Endothelial cell of umbilical vein (primary cell): ENCODE data around the gene GJB1. TPM values are rescaled to one million over a fixed set of nuclear protein-coding genes. Genes with fewer than 3 reads are reported as not detected.

ENCODE experiments used
- BruUV-seq: library from RNA; stranded (reverse); fragments of 400-500 nt; replicated peaks from 2 replicates; lab custom pipeline; 2021; lab: Mats Ljungman, UMichigan
- CTCF ChIA-PET: fragments of 300-600, 350-600 bp; sonication (Branson Sonifier 250); formaldehyde crosslinking; loops from one replicate; lab custom pipeline; 2021; ENCODE audit warnings: antibody characterized with exemption, inconsistent platforms; lab: Charles Lee
- POLR2A ChIA-PET: fragments of 300-600, 350-600 bp; sonication (Branson Sonifier 250); formaldehyde crosslinking; loops from one replicate; lab custom pipeline; 2021; ENCODE audit warnings: antibody characterized with exemption, inconsistent platforms; lab: Charles Lee
- DNase-seq: peaks from one replicate; pipeline ENCODE4 v3.0.0-alpha.2; 2011; ENCODE audit warnings: low read depth, low spot score
- FAIRE-seq: peaks from 2 replicates; lab custom pipeline; 2011; peaks lifted over from hg19 to GRCh38; lab: Jason Lieb, UNC
- H2AFZ ChIP-seq: 2 replicates; pipeline ENCODE4 v1.6.0; 2012; ENCODE audit warnings: low read depth, low read length, control low read depth, inconsistent platforms
- H3K27ac ChIP-seq: 2 replicates; pipeline ENCODE4 v1.5.1; 2011; ENCODE audit warnings: low read depth, mild to moderate bottlenecking, control low read depth, low read length, moderate library complexity; ENCODE audit not compliant: insufficient read depth
- H3K27me3 ChIP-seq, 2 experiments: 2 replicates each; pipeline versions ENCODE4 v1.6.0 to v1.6.1; 2011; ENCODE audit warnings: low read length in 2 of 2, mixed read lengths in 1 of 2; ENCODE audit not compliant: control insufficient read depth in 2 of 2, insufficient read depth in 2 of 2
- H3K36me3 ChIP-seq, 2 experiments: 2 replicates in 1 of 2; 3 replicates in 1 of 2; pipeline ENCODE4 v1.5.1; 2011; ENCODE audit warnings: low read length in 2 of 2, mild to moderate bottlenecking in 1 of 2, moderate library complexity in 1 of 2; ENCODE audit not compliant: control insufficient read depth in 2 of 2, insufficient read depth in 2 of 2; ENCODE audit errors: extremely low read depth in 1 of 2
- H3K4me1 ChIP-seq: 3 replicates; pipeline ENCODE4 v1.5.1; 2011; ENCODE audit warnings: mild to moderate bottlenecking, low read length; ENCODE audit not compliant: control insufficient read depth, insufficient read depth; ENCODE audit errors: extremely low read depth
- H3K4me2 ChIP-seq: 2 replicates; pipeline ENCODE4 v1.6.1; 2011; ENCODE audit warnings: low read length, control low read depth, mixed read lengths; ENCODE audit not compliant: insufficient read depth
- H3K4me3 ChIP-seq, 3 experiments: fragments of 200-600 bp in 1 of 3; sonication (generic), shearing (Covaris generic) in 1 of 3; replicated peaks in 1 of 3; 2 replicates each; pipeline ENCODE4 v1.5.1; 2011 to 2016; ENCODE audit warnings: control low read depth in 3 of 3, low read length in 3 of 3, mild to moderate bottlenecking in 2 of 3, inconsistent platforms in 1 of 3, low read depth in 1 of 3, moderate library complexity in 1 of 3; ENCODE audit not compliant: insufficient read depth in 1 of 3
- H3K79me2 ChIP-seq: 2 replicates; pipeline ENCODE4 v1.6.0; 2012; ENCODE audit warnings: low read length, inconsistent platforms; ENCODE audit not compliant: control insufficient read depth, insufficient read depth
- H3K9ac ChIP-seq: replicated peaks from 2 replicates; pipeline ENCODE3; 2011; ENCODE audit warnings: low read length, control low read depth; ENCODE audit not compliant: insufficient read depth; ENCODE audit errors: extremely low read depth
- H3K9me1 ChIP-seq: replicated peaks from 3 replicates; pipeline ENCODE4 v1.6.0; 2011; ENCODE audit warnings: mild to moderate bottlenecking, low read length; ENCODE audit not compliant: control insufficient read depth, insufficient read depth; ENCODE audit errors: extremely low read depth
- H3K9me3 ChIP-seq: replicated peaks from 2 replicates; pipeline ENCODE4 v1.5.1; 2012; ENCODE audit warnings: low read length, inconsistent platforms; ENCODE audit not compliant: control insufficient read depth, insufficient read depth
- H4K20me1 ChIP-seq: replicated peaks from 2 replicates; pipeline ENCODE3; 2011; ENCODE audit warnings: mild to moderate bottlenecking, low read length; ENCODE audit not compliant: control insufficient read depth, insufficient read depth; ENCODE audit errors: extremely low read depth
- EZH2 ChIP-seq: IDR thresholded peaks from 2 replicates; pipeline ENCODE4 v1.6.1; 2012; ENCODE audit warnings: borderline replicate concordance, low read depth, mild to moderate bottlenecking, moderate library complexity, low read length, inconsistent platforms; ENCODE audit not compliant: severe bottlenecking
- FOS ChIP-seq: IDR thresholded peaks from 2 replicates; pipeline ENCODE4 v1.6.1; 2011; ENCODE audit warnings: mild to moderate bottlenecking, low read length, moderate library complexity, borderline replicate concordance; ENCODE audit not compliant: insufficient read depth
- GATA2 ChIP-seq: IDR thresholded peaks from 2 replicates; pipeline ENCODE4 v1.7.0; 2011; ENCODE audit warnings: low read depth, mild to moderate bottlenecking, moderate library complexity, mixed read lengths, low read length; ENCODE audit not compliant: insufficient read length, insufficient read depth
- JUN ChIP-seq: IDR thresholded peaks from 2 replicates; pipeline ENCODE4 v1.6.1; 2011; ENCODE audit warnings: borderline replicate concordance, low read depth; ENCODE audit not compliant: insufficient read length, insufficient read depth
- MYC ChIP-seq: IDR thresholded peaks from one replicate; pipeline ENCODE4 v1.6.1; 2011; ENCODE audit warnings: mild to moderate bottlenecking, low read depth, low read length
- POLR2A ChIP-seq: IDR thresholded peaks from 2 replicates; pipeline ENCODE4 v1.6.1; 2012; ENCODE audit warnings: low read depth, mild to moderate bottlenecking, control low read depth, low read length
- POLR2AphosphoS5 ChIP-seq: IDR thresholded peaks from 2 replicates; pipeline ENCODE4 v1.6.1; 2012; ENCODE audit warnings: low read depth, mild to moderate bottlenecking, control low read depth, low read length, moderate library complexity; ENCODE audit not compliant: insufficient read depth
- dilution Hi-C: fragments of 300-500 bp; cut with MboI; formaldehyde crosslinking; loops from one replicate; pipeline ENCODE4 v1.15.0; 2019; ENCODE audit warnings: low sequenced_read_pairs; ENCODE audit not compliant: extremely low pct_ligation_motif_present
- intact Hi-C: fragments of 100-400 bp; cut with micrococcal nuclease; formaldehyde crosslinking; loops from one replicate; pipeline ENCODE4 v1.10.0; 2022
- polyA plus RNA-seq, 4 experiments: library from polyadenylated mRNA; depleted of rRNA in 3 of 4; stranded (reverse) in 3 of 4; unstranded in 1 of 4; fragments of >200 nt; gene quantifications; 2 replicates each; pipeline versions ENCODE4 v1.2.1 to v1.2.3, GENCODE V29; 2011 to 2012; ENCODE audit warnings: missing spikeins in 1 of 4
- total RNA-seq: library from RNA; stranded (reverse); gene quantifications from 2 replicates; pipeline ENCODE4 v1.2.3, GENCODE V29; 2021
- TF ChIP-seq, protein P1 (sequence below), 2 donors: IDR thresholded peaks; 1 replicate in 1 of 2; 2 replicates in 1 of 2; pipeline ENCODE4 v1.5.1; 2011; ENCODE audit warnings: low read length in 2 of 2, mild to moderate bottlenecking in 2 of 2, moderate library complexity in 2 of 2, control low read depth in 1 of 2, inconsistent platforms in 1 of 2, low read depth in 1 of 2; ENCODE audit not compliant: insufficient read depth in 1 of 2; ENCODE audit errors: extremely low read depth in 1 of 2
- TF ChIP-seq, protein P2 (sequence below): IDR thresholded peaks from 2 replicates; pipeline ENCODE4 v1.6.1; 2011; ENCODE audit not compliant: insufficient read depth, insufficient read length

Gene GJB1
- total and polyA plus RNA-seq, 2 donors (not counting 3 experiments of a cell fraction or from before 2014, with no cell fraction given), result not detected

GRCh38 chrX:71184803-71185495, 38.1 kb upstream of the GJB1 start:
- dilution Hi-C loops (no loop called here), intact Hi-C loops (loop anchor here (5.0 kb wide), 1 partner anchor 182 kb away; the partner anchor contains the start of gene TAF1)
- Histone ChIP-seq H3K4me3 (no peak overlapping the region), H3K27ac (no peak overlapping the region), H3K27me3 (no peaks in the 10 kb centered on the region), H3K79me2 (no peaks in the 10 kb centered on the region), H2AFZ (no peak overlapping the region), H3K9ac (no peak overlapping the region), H3K9me1 (no peaks in the 10 kb centered on the region), H3K36me3 (no peaks in the 10 kb centered on the region), H3K4me2 (no peak overlapping the region), H3K4me1 (peaks cover 7% of the 10 kb centered on the region), H3K9me3 (no peaks in the 10 kb centered on the region), H4K20me1 (no peaks in the 10 kb centered on the region)
- DNase-seq (no peak), FAIRE-seq (no peak)
- TF ChIP-seq, protein P1, sequence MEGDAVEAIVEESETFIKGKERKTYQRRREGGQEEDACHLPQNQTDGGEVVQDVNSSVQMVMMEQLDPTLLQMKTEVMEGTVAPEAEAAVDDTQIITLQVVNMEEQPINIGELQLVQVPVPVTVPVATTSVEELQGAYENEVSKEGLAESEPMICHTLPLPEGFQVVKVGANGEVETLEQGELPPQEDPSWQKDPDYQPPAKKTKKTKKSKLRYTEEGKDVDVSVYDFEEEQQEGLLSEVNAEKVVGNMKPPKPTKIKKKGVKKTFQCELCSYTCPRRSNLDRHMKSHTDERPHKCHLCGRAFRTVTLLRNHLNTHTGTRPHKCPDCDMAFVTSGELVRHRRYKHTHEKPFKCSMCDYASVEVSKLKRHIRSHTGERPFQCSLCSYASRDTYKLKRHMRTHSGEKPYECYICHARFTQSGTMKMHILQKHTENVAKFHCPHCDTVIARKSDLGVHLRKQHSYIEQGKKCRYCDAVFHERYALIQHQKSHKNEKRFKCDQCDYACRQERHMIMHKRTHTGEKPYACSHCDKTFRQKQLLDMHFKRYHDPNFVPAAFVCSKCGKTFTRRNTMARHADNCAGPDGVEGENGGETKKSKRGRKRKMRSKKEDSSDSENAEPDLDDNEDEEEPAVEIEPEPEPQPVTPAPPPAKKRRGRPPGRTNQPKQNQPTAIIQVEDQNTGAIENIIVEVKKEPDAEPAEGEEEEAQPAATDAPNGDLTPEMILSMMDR (IDR thresholded peaks at IDR 0.05; ENCODE audit: extremely low read depth in 1 of 2, insufficient read depth in 1 of 2, low read depth in 1 of 2, low read length in 2 of 2), result no peak
- TF ChIP-seq EZH2 (no peak), POLR2A (no peak)
- ChIA-PET CTCF (no interaction called here), POLR2A (no interaction called here)
- no TSS peak for BruUV-seq

DNA sequence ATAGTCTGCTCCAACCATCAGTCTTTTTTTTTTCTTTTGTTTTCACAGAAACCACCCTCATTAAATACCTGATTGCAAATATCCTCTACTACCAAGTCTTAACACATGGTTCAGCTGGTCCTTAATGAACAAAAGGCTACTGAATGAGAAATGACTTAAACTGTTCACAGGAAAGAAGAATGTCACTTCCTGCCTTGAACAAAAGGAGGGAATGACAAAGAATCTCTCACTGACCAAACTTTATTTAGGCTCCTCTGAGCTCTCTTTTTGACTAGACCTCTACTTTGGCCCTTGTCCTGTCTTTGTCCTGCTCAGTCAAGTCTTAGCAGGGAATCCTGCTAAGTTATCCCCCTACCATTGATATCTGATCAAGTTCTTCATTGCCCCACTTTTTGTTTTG, 31.8 kb upstream of the GJB1 start:
- ChIA-PET CTCF (no interaction called here), POLR2A (no interaction called here)
- H3K9ac ChIP-seq, result no peak overlapping the region
- H3K79me2 ChIP-seq, result no peaks in the 10 kb centered on the region
- DNase-seq, result peak; percentile 1
- no peak overlapping the region for H3K27ac ChIP-seq
- BruUV-seq, result no TSS peak
- dilution Hi-C loops, result no loop called here
- peak; percentile 86 for FAIRE-seq
- no peaks in the 10 kb centered on the region for H4K20me1 ChIP-seq
- H3K9me3 ChIP-seq, result no peaks in the 10 kb centered on the region
- H3K36me3 ChIP-seq, result no peaks in the 10 kb centered on the region
- TF ChIP-seq, protein P2, sequence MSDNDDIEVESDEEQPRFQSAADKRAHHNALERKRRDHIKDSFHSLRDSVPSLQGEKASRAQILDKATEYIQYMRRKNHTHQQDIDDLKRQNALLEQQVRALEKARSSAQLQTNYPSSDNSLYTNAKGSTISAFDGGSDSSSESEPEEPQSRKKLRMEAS, result no peak
- TF ChIP-seq EZH2 (no peak), FOS (no peak), POLR2AphosphoS5 (no peak), MYC (no peak), JUN (no peak), POLR2A (no peak), GATA2 (no peak)
- TF ChIP-seq, protein P1 (IDR thresholded peaks at IDR 0.05; ENCODE audit: extremely low read depth in 1 of 2, insufficient read depth in 1 of 2, low read depth in 1 of 2, low read length in 2 of 2), result no peak
- no peak overlapping the region for H3K4me3 ChIP-seq
- intact Hi-C loops, result no loop called here
- peaks cover 2% of the 10 kb centered on the region for H3K4me1 ChIP-seq
- H3K9me1 ChIP-seq, result no peaks in the 10 kb centered on the region
- no peaks in the 10 kb centered on the region for H3K27me3 ChIP-seq
- H3K4me2 ChIP-seq, result no peak overlapping the region
- H2AFZ ChIP-seq, result no peak overlapping the region
